ENCODE measurements around the gene CDH13. TPM values are rescaled to one million over a fixed set of nuclear protein-coding genes. Genes with fewer than 3 reads are reported as not detected.

Gene CDH13
- total RNA-seq, 1 donor from 2014 or later: 2.3 TPM

GRCh38 chr16:83310816-83311215 lies 684.0 kb downstream of the CDH13 start:
- TF ChIP-seq CTCF (IDR thresholded peaks at IDR 0.05; ENCODE audit: unreplicated experiment): no peak
- Mint-ChIP-seq H3K4me1 (ENCODE audit: unreplicated experiment) (peaks cover 10% of the 10 kb centered on the region), H3K4me3 (ENCODE audit: unreplicated experiment) (no peak overlapping the region), H3K36me3 (ENCODE audit: low read depth, unreplicated experiment) (no peaks in the 10 kb centered on the region), H3K27me3 (ENCODE audit: unreplicated experiment) (no peaks in the 10 kb centered on the region), H3K27ac (ENCODE audit: unreplicated experiment) (no peak overlapping the region), H3K9me3 (ENCODE audit: unreplicated experiment) (no peaks in the 10 kb centered on the region)
- DNase-seq (ENCODE audit: low spot score): no peak

- no peak for TF ChIP-seq CTCF (IDR thresholded peaks at IDR 0.05; ENCODE audit: unreplicated experiment)
- Mint-ChIP-seq H3K4me3 (ENCODE audit: unreplicated experiment) (no peak overlapping the region), H3K36me3 (ENCODE audit: low read depth, unreplicated experiment) (no peaks in the 10 kb centered on the region), H3K9me3 (ENCODE audit: unreplicated experiment) (no peaks in the 10 kb centered on the region), H3K27me3 (ENCODE audit: unreplicated experiment) (no peaks in the 10 kb centered on the region), H3K27ac (ENCODE audit: unreplicated experiment) (no peak overlapping the region), H3K4me1 (ENCODE audit: unreplicated experiment) (peaks cover 7% of the 10 kb centered on the region)
- no peak for DNase-seq (ENCODE audit: low spot score)
These were observed 685.4 kb downstream of the CDH13 start for GRCh38 chr16:83312015-83312717.

- no peak overlapping the region for H3K27ac Mint-ChIP-seq (ENCODE audit: unreplicated experiment)
- no peaks in the 10 kb centered on the region for H3K36me3 Mint-ChIP-seq (ENCODE audit: low read depth, unreplicated experiment)
- H3K4me3 Mint-ChIP-seq (ENCODE audit: unreplicated experiment): no peak overlapping the region
- DNase-seq (ENCODE audit: low spot score): no peak
- H3K9me3 Mint-ChIP-seq (ENCODE audit: unreplicated experiment): no peaks in the 10 kb centered on the region
- no peak for TF ChIP-seq CTCF (IDR thresholded peaks at IDR 0.05; ENCODE audit: unreplicated experiment)
- peaks cover 5% of the 10 kb centered on the region for H3K4me1 Mint-ChIP-seq (ENCODE audit: unreplicated experiment)
- H3K27me3 Mint-ChIP-seq (ENCODE audit: unreplicated experiment): no peaks in the 10 kb centered on the region
These were observed 686.0 kb downstream of the CDH13 start for GRCh38 chr16:83312718-83313245.

GRCh38 chr16:83315271-83315670 lies 688.5 kb downstream of the CDH13 start:
- no peak for TF ChIP-seq CTCF (IDR thresholded peaks at IDR 0.05; ENCODE audit: unreplicated experiment)
- DNase-seq (ENCODE audit: low spot score): no peak
- H3K4me3 Mint-ChIP-seq (ENCODE audit: unreplicated experiment): no peak overlapping the region

GRCh38 chr16:83316458-83316857 lies 689.7 kb downstream of the CDH13 start:
- Mint-ChIP-seq H3K4me3 (ENCODE audit: unreplicated experiment) (no peak overlapping the region), H3K4me1 (ENCODE audit: unreplicated experiment) (no peaks in the 10 kb centered on the region), H3K27me3 (ENCODE audit: unreplicated experiment) (no peaks in the 10 kb centered on the region), H3K36me3 (ENCODE audit: low read depth, unreplicated experiment) (no peaks in the 10 kb centered on the region), H3K27ac (ENCODE audit: unreplicated experiment) (no peak overlapping the region), H3K9me3 (ENCODE audit: unreplicated experiment) (no peaks in the 10 kb centered on the region)
- DNase-seq (ENCODE audit: low spot score): no peak
- TF ChIP-seq CTCF (IDR thresholded peaks at IDR 0.05; ENCODE audit: unreplicated experiment): no peak

More at GRCh38 chr16:83315271-83315670, 688.5 kb downstream of the CDH13 start:
- H3K27me3 Mint-ChIP-seq (ENCODE audit: unreplicated experiment): no peaks in the 10 kb centered on the region
- no peaks in the 10 kb centered on the region for H3K9me3 Mint-ChIP-seq (ENCODE audit: unreplicated experiment)
- no peaks in the 10 kb centered on the region for H3K36me3 Mint-ChIP-seq (ENCODE audit: low read depth, unreplicated experiment)
- peaks cover 5% of the 10 kb centered on the region for H3K4me1 Mint-ChIP-seq (ENCODE audit: unreplicated experiment)
- no peak overlapping the region for H3K27ac Mint-ChIP-seq (ENCODE audit: unreplicated experiment)

Data from endothelial cell (in vitro differentiated cells).